MM.1S (cell line): ENCODE measurements around the gene REG3A.

Experiments
- DNase-seq: peaks from one replicate; pipeline ENCODE4 v3.0.0-alpha.2; 2015
- H2AFZ ChIP-seq: fragments of 300-600 bp; sonication (generic); 2 replicates; pipeline ENCODE4 v1.6.0; 2016; ENCODE audit warnings: antibody characterized with exemption, low read length
- H3F3A ChIP-seq: fragments of 300-600 bp; sonication (generic); 2 replicates; pipeline ENCODE4 v1.6.1; 2016; ENCODE audit warnings: mild to moderate bottlenecking, antibody characterized with exemption, low read length, moderate library complexity, mixed read lengths; ENCODE audit not compliant: insufficient read depth
- H3K27ac ChIP-seq: fragments of 300-600 bp; sonication (generic); 2 replicates; pipeline ENCODE4 v1.5.1; 2016; ENCODE audit warnings: mild to moderate bottlenecking, low read length
- H3K27me3 ChIP-seq: fragments of 300-600 bp; sonication (generic); replicated peaks from 2 replicates; pipeline ENCODE4 v1.6.0; 2016; ENCODE audit warnings: low read length; ENCODE audit not compliant: insufficient read depth
- H3K36me3 ChIP-seq: fragments of 300-600 bp; sonication (generic); replicated peaks from 2 replicates; pipeline ENCODE4 v1.6.1; 2016; ENCODE audit warnings: mild to moderate bottlenecking, low read length, mixed read lengths; ENCODE audit not compliant: insufficient read depth
- H3K4me1 ChIP-seq: fragments of 300-600 bp; sonication (generic); 2 replicates; pipeline ENCODE4 v1.6.1; 2016; ENCODE audit warnings: low read length, mixed read lengths
- H3K4me2 ChIP-seq: fragments of 300-600 bp; sonication (generic); 2 replicates; pipeline ENCODE4 v1.6.0; 2016; ENCODE audit warnings: low read depth, low read length
- H3K4me3 ChIP-seq: fragments of 300-600 bp; sonication (generic); 2 replicates; pipeline ENCODE4 v1.5.1; 2016; ENCODE audit warnings: low read length, mixed read lengths
- H3K79me2 ChIP-seq: fragments of 300-600 bp; sonication (generic); 2 replicates; pipeline ENCODE4 v1.6.1; 2016; ENCODE audit warnings: mixed run types, low read length, mixed read lengths
- H3K9ac ChIP-seq: fragments of 300-600 bp; sonication (generic); 2 replicates; pipeline ENCODE4 v1.6.1; 2016; ENCODE audit warnings: low read length, mixed read lengths
- H3K9me2 ChIP-seq: fragments of 300-600 bp; sonication (generic); replicated peaks from 2 replicates; pipeline ENCODE4 v1.6.1; 2016; ENCODE audit warnings: mild to moderate bottlenecking, low read length, mixed read lengths; ENCODE audit not compliant: insufficient read depth
- H3K9me3 ChIP-seq: fragments of 300-600 bp; sonication (generic); replicated peaks from 2 replicates; pipeline ENCODE4 v1.6.1; 2016; ENCODE audit warnings: mild to moderate bottlenecking, low read length, mixed read lengths; ENCODE audit not compliant: insufficient read depth
- H4K20me1 ChIP-seq: fragments of 300-600 bp; sonication (generic); 2 replicates; pipeline ENCODE4 v1.6.1; 2016; ENCODE audit warnings: mild to moderate bottlenecking, low read length, moderate library complexity, mixed read lengths; ENCODE audit not compliant: insufficient read depth
- CTCF ChIP-seq: fragments of 300-600 bp; sonication (generic); IDR thresholded peaks from 2 replicates; pipeline ENCODE4 v1.5.1; 2016; ENCODE audit warnings: antibody characterized with exemption, low read length, mixed read lengths
- EZH2 ChIP-seq: fragments of 300-600 bp; sonication (generic); optimal IDR thresholded peaks from 2 replicates; pipeline ENCODE3; 2017; ENCODE audit warnings: low read depth, mild to moderate bottlenecking, antibody characterized with exemption, low read length, mixed read lengths
- EZH2phosphoT487 ChIP-seq: fragments of 300-600 bp; sonication (generic); IDR thresholded peaks from 2 replicates; pipeline ENCODE4 v1.6.1; 2018; ENCODE audit warnings: antibody characterized with exemption, low read length

REG3A gene

GRCh38 chr2:79159030-79159429 lies 523 bp downstream of the REG3A start:
- Histone ChIP-seq H3K27me3 (no peaks in the 10 kb centered on the region), H3K36me3 (no peaks in the 10 kb centered on the region), H2AFZ (no peak overlapping the region), H3K9me2 (no peaks in the 10 kb centered on the region), H3K27ac (no peak overlapping the region), H4K20me1 (no peaks in the 10 kb centered on the region), H3K4me3 (no peak overlapping the region), H3F3A (no peaks in the 10 kb centered on the region), H3K4me1 (no peaks in the 10 kb centered on the region), H3K9me3 (no peaks in the 10 kb centered on the region), H3K79me2 (no peaks in the 10 kb centered on the region), H3K4me2 (no peak overlapping the region), H3K9ac (no peak overlapping the region)
- no peak for DNase-seq
- no peak for TF ChIP-seq EZH2phosphoT487
- TF ChIP-seq EZH2: no peak
- TF ChIP-seq CTCF: no peak

- Histone ChIP-seq H3K9ac (no peak overlapping the region), H3K4me2 (no peak overlapping the region), H3K4me3 (no peak overlapping the region), H4K20me1 (no peaks in the 10 kb centered on the region), H3K9me2 (no peaks in the 10 kb centered on the region), H3K36me3 (no peaks in the 10 kb centered on the region), H3F3A (no peaks in the 10 kb centered on the region), H2AFZ (no peak overlapping the region), H3K9me3 (no peaks in the 10 kb centered on the region), H3K79me2 (no peaks in the 10 kb centered on the region), H3K27me3 (no peaks in the 10 kb centered on the region), H3K4me1 (no peaks in the 10 kb centered on the region), H3K27ac (no peak overlapping the region)
- no peak for DNase-seq
- no peak for TF ChIP-seq EZH2
- TF ChIP-seq CTCF: no peak
- TF ChIP-seq EZH2phosphoT487: no peak
These were observed 3.6 kb downstream of the REG3A start for GRCh38 chr2:79155826-79156476.

GRCh38 chr2:79139423-79139822 lies 20.1 kb downstream of the REG3A start:
- Histone ChIP-seq H3K27me3 (no peaks in the 10 kb centered on the region), H3K27ac (no peak overlapping the region)

More at GRCh38 chr2:79139423-79139822, 20.1 kb downstream of the REG3A start:
- H3K4me2 ChIP-seq: no peak overlapping the region
- no peaks in the 10 kb centered on the region for H4K20me1 ChIP-seq
- no peaks in the 10 kb centered on the region for H3K9me2 ChIP-seq
- no peak for DNase-seq
- H3K79me2 ChIP-seq: no peaks in the 10 kb centered on the region
- H3K9me3 ChIP-seq: no peaks in the 10 kb centered on the region
- H2AFZ ChIP-seq: no peak overlapping the region
- no peak overlapping the region for H3K9ac ChIP-seq
- H3K4me1 ChIP-seq: no peaks in the 10 kb centered on the region
- H3K4me3 ChIP-seq: no peak overlapping the region
- no peaks in the 10 kb centered on the region for H3F3A ChIP-seq
- no peaks in the 10 kb centered on the region for H3K36me3 ChIP-seq
- no peak for TF ChIP-seq CTCF
- no peak for TF ChIP-seq EZH2phosphoT487
- no peak for TF ChIP-seq EZH2
